Gastroesophageal sphincter (tissue), 4 donors: ENCODE data around the gene POC1A. TPM values are rescaled to one million over a fixed set of nuclear protein-coding genes. Genes with fewer than 3 reads are reported as not detected.

Experiments
- ATAC-seq: fragments of 150-250 bp; one replicate; pipeline ENCODE4 v1.9.1; 2016; ENCODE audit warnings: mild to moderate bottlenecking, moderate library complexity
- H3K27ac ChIP-seq, 4 donors: fragments of 200-600 bp; sonication (generic) in 3 of 4; 1 replicate in 3 of 4; 2 replicates in 1 of 4; pipeline ENCODE4 v1.5.1; 2016 to 2019
- H3K27me3 ChIP-seq: fragments of 200-600 bp; sonication (generic); one replicate; pipeline ENCODE4 v1.5.1; 2019
- H3K36me3 ChIP-seq, 2 donors: fragments of 200-600 bp; sonication (generic); one replicate each; pipeline ENCODE4 v1.5.1; 2019; ENCODE audit warnings: control low read depth in 1 of 2
- H3K4me1 ChIP-seq, 3 donors: fragments of 200-600 bp; sonication (generic); 1 replicate in 2 of 3; 2 replicates in 1 of 3; pipeline ENCODE4 v1.5.1; 2016 to 2019; ENCODE audit warnings: control low read depth in 2 of 3
- H3K4me3 ChIP-seq, 2 donors: fragments of 200-600 bp; sonication (generic); one replicate each; pipeline ENCODE4 v1.5.1; 2019; ENCODE audit warnings: mild to moderate bottlenecking in 1 of 2, moderate library complexity in 1 of 2
- H3K9me3 ChIP-seq, 3 donors: fragments of 200-600 bp; sonication (generic); one replicate each; pipeline ENCODE4 v1.5.1; 2017 to 2019; ENCODE audit warnings: control low read depth in 2 of 3
- CTCF ChIP-seq, 4 experiments: fragments of 200-600 bp in 2 of 4; fragments of 450-650 bp in 2 of 4; sonication (generic) in 1 of 4; IDR thresholded peaks; one replicate each; pipeline ENCODE4 v1.5.1; 2017 to 2019; ENCODE audit warnings: antibody characterized with exemption in 4 of 4, mild to moderate bottlenecking in 2 of 4, moderate library complexity in 2 of 4
- EP300 ChIP-seq: sonication (generic); formaldehyde crosslinking; IDR thresholded peaks from one replicate; pipeline ENCODE4 v1.6.1; 2017; ENCODE audit warnings: antibody characterized with exemption, mild to moderate bottlenecking
- POLR2A ChIP-seq, 2 donors: fragments of 450-650 bp; IDR thresholded peaks; one replicate each; pipeline ENCODE4 v1.6.1; 2017; ENCODE audit warnings: antibody characterized with exemption in 2 of 2, mild to moderate bottlenecking in 2 of 2, moderate library complexity in 1 of 2
- POLR2AphosphoS5 ChIP-seq: sonication (generic); formaldehyde crosslinking; IDR thresholded peaks from one replicate; pipeline ENCODE4 v1.6.1; 2017; ENCODE audit warnings: antibody characterized with exemption
- WGBS, 2 donors: methylation state at CpG; one replicate each; pipeline ENCODE4 v1.1.5; 2018; ENCODE audit warnings: low coverage in 1 of 2; 5-methylcytosine and 5-hydroxymethylcytosine counted together
- total RNA-seq, 4 donors: library from RNA; depleted of rRNA; stranded (reverse); fragments of >200 nt; gene quantifications; one replicate each; pipeline ENCODE4 v1.1.0, GENCODE V29; 2016

Gene POC1A
- total RNA-seq, 4 donors from 2014 or later: 0.73 to 1.7 (median 0.93) TPM

- H3K27ac ChIP-seq: peak overlapping the region; percentile 55 to 98 (median 88)
- H3K4me1 ChIP-seq: peaks cover 0 to 62% (median 39%) of the 10 kb centered on the region in 3 donors
- no peak for ATAC-seq
- TF ChIP-seq EP300 (no peak), CTCF (IDR thresholded peaks at IDR 0.05) (peak in 3 of 4 experiments; percentile 26 to 45 (median 42))
- H3K36me3 ChIP-seq: peaks cover 0 to 31% of the 10 kb centered on the region in 2 donors
- no peaks in the 10 kb centered on the region for H3K27me3 ChIP-seq
- H3K4me3 ChIP-seq: peak overlapping the region; percentile 77 to 85
- WGBS, 2 donors: 0% methylated on average over 9 of the region's 94 CpGs; no CpG with 5 or more reads in 1 of the 2 donors
- no peaks in the 10 kb centered on the region for H3K9me3 ChIP-seq
Measured at GRCh38 chr3:52055537-52056351, 98.5 kb downstream of the POC1A start.

DNA sequence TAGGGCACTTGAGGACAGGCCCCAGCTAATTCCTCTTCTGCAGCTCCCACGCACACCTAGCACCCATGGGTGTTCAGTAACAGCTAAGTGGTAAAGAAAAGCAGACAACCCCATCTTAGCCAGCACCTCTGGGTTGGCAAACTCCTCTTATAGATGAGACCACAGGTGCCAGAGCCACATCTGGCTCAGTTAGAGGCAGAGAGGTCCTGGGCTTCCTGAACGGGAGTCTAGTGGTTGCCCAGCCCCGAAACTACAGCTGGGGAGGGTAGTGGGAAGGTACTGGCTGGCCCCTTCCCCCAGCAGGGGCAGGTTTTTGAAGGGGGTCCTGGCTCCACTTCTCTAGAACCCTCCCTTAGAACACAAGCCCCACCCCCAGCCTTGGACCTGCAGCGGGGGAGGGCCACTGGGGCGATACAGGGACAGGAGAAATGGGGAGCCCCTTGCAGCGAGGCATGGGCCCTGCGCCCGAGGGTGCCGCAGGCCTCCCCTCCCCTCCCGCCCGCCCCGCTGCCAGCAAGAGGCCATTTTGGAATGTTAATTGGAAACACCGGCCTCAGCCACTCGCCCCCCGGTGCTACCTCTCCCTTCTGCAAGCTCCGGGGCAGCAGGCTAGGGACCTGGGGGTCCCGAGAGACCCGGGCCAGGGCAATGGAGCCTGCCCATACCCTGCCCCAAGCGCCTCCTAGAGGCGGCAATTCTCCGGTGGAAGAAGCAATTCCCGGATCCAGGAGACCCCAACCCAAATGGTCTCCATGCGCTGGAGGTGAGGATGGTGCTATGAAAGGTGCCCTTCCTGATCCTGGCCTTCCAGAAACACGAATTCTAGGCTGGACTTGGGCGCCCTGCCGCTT lies 99.3 kb downstream of the POC1A start:
- Histone ChIP-seq H3K27me3 (no peaks in the 10 kb centered on the region), H3K27ac (peak overlapping the region; percentile 55 to 98 (median 88)), H3K4me1 (peaks cover 0 to 71% (median 39%) of the 10 kb centered on the region in 3 donors), H3K36me3 (peaks cover 0 to 40% of the 10 kb centered on the region in 2 donors), H3K9me3 (no peaks in the 10 kb centered on the region), H3K4me3 (peak overlapping the region; percentile 77 to 85)
- 0% methylated on average over 3 of the region's 26 CpGs; no CpG with 5 or more reads in 1 of the 2 donors for WGBS, 2 donors
- TF ChIP-seq EP300 (no peak), POLR2A (IDR thresholded peaks at IDR 0.05) (no peak), CTCF (IDR thresholded peaks at IDR 0.05) (peak in 1 of 4 experiments; percentile 33), POLR2AphosphoS5 (no peak)
- no peak for ATAC-seq

GRCh38 chr3:52053307-52054304 lies 100.6 kb downstream of the POC1A start:
- WGBS, 2 donors: 54% methylated on average over 7 of the region's 31 CpGs; no CpG with 5 or more reads in 1 of the 2 donors
- peak overlapping the region in 1 of 2 donors; percentile 85 for H3K4me3 ChIP-seq
- ATAC-seq: no peak
- H3K36me3 ChIP-seq: peaks cover 0 to 53% of the 10 kb centered on the region in 2 donors
- peak overlapping the region in 3 of 4 donors; percentile 87 to 98 (median 89) for H3K27ac ChIP-seq
- TF ChIP-seq POLR2AphosphoS5 (no peak), CTCF (IDR thresholded peaks at IDR 0.05) (peak in 1 of 4 experiments; percentile 35)
- H3K9me3 ChIP-seq: no peaks in the 10 kb centered on the region
- H3K4me1 ChIP-seq: peaks cover 0 to 83% (median 39%) of the 10 kb centered on the region in 3 donors
- H3K27me3 ChIP-seq: no peaks in the 10 kb centered on the region

DNA sequence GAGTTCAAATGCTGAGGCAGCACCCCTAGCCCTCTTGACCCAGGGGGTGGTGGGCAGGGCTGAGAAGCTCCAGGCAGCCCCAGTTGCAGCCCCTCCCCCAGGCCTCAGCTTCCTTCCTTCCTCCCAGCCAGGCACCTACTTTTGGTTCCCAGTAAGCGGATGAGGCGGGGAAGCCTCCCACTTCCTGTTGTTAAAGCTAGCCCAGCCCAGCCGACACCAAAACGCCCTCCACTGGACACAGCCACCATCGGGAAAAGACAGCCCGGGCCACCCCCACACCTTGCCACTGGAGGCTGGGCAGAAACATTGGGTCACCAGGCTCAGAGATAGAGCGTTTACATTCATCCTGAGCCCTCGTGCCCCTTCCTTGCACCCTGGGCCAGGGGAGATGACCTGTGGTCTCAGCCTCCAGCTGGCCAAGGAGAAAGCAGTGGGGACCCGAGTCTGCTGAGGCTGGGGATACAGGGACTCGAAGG lies 101.4 kb downstream of the POC1A start:
- peak; percentile 36 for ATAC-seq
- H3K27me3 ChIP-seq: no peaks in the 10 kb centered on the region
- peaks cover 0 to 87% (median 39%) of the 10 kb centered on the region in 3 donors for H3K4me1 ChIP-seq
- no peaks in the 10 kb centered on the region for H3K9me3 ChIP-seq
- H3K4me3 ChIP-seq: peak overlapping the region in 1 of 2 donors; percentile 85
- peak overlapping the region; percentile 34 to 98 (median 88) for H3K27ac ChIP-seq
- H3K36me3 ChIP-seq: peaks cover 0 to 58% of the 10 kb centered on the region in 2 donors
- TF ChIP-seq POLR2A (IDR thresholded peaks at IDR 0.05): no peak
- TF ChIP-seq EP300: no peak
- TF ChIP-seq POLR2AphosphoS5: peak; percentile 22
- peak in 3 of 4 experiments; percentile 49 to 64 (median 58) for TF ChIP-seq CTCF (IDR thresholded peaks at IDR 0.05)
- 35% methylated on average over 4 of the region's 10 CpGs; no CpG with 5 or more reads in 1 of the 2 donors for WGBS, 2 donors
